Eye (tissue), 1 donor: Measurements from ENCODE around the gene ARHGEF4.

Source experiments
- DNase-seq: peaks from one replicate; pipeline ENCODE4 v3.0.0-alpha.2; 2015

The ARHGEF4 gene, protein sequence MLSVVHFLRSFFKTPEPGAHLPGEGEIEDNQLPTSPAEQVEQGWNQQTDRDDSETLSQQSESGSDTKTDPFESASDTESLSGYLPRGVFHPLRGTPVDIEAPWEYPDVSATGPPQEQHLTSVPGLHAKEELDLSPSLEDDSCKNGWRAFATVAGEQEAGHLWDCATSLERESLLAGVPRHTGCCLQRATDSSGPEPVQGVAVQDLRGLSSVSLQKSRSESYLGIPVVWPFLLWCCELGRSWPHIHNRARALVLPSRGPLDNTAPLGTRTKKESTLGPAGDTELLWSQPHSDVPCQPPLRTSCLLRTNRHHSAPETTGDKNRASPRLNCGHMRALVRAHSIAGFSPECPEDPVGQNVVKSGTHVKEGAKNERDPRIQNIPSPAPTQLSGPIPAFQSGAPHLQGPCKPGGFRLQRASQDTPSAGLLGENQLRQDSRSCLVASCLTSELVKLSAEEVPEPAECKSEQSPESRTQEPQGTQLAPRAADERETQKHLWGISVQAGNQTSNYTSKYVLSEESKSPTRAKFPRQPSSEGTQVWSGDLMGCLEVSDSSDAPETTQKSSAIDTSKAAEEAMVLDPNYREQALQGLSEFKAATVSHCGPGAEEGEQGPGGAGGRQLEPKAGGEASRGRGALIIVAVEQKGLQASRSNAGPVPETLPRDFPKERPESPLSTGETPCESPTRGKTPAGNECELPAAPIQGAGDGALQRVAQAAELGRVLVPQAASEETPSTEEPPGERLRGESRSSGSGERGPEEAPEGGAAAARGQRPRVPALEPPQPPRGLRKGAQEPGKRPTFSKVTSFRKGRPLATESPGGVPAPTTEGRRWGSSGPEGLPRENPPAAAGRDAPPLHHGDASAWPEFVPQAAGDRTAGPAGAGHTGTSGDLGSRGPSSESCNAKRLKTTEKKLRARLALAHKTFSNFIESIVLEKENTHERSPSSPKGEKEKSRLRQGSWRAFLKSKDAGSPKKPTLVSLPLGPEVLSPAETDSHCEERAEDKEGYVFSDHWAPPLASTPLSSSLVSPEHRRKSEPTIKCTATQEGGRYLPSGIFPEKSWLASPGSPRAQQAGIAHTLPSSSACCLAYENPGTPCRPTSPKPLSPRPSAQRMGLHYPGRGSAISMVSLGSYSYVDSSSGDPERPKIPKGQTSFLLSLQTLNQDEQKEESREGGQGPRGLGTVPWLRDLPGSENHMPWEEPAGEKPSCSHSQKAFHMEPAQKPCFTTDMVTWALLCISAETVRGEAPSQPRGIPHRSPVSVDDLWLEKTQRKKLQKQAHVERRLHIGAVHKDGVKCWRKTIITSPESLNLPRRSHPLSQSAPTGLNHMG (N-terminal part only)

DNA sequence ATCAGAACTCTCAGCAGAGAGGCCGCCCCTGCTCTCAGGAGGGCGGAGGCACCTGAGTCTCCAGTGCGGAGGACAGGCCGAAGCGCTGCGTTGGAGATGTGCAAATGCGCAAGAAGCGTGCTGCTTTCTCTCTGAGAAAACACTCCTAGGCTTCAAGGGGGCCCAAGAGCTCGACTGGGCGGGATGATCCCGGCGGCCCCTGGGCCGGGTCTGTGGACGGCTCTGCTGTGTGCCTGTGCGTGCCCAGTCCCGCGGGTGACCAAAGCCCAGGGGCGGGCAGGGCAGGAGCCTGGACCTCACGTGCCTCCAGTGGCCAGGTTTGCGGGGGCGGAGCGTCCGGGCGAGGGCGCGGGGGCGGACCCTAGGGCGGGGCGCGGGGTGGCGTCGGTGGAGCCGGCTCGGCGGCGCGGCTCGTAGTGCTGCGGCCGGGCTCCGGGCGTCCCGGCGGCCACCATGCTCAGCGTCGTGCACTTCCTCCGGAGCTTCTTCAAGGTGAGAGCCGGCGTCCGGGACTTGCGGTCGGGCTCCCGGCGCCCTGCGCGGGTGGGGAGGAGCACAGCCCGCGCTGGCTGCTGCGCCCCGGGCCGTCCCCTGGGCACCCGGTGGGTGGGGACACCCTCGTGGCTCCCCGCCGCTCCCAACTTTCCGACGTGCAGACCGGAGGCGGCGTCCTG lies at the start of gene ARHGEF4:
TSS of gene ARHGEF4 (plus strand) at position 414 of the 674 bp plus-strand sequence. CDS start at position 454, 40 bp downstream.
- DNase-seq: peak; percentile 55

DNA sequence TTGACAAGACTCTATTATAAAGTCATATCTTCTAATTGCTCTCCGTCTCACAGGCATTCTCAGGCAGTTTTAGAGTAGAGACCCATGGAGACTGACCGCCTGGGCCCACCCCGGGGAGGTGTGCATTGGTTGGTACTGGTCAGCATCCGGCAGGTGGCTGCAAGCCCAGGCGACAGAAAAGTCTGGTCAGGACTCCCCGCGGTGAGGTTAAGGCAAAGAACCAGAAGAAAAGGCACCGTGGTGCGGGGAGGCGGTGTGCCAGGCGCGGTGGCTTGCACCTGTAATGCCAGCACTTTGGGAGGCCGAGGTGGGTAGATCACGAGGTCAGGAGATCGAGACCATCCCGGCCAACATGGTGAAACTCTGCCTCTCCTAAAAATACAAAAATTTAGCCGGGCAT lies 48.9 kb upstream of the ARHGEF4 start:
- DNase-seq: no peak

DNA sequence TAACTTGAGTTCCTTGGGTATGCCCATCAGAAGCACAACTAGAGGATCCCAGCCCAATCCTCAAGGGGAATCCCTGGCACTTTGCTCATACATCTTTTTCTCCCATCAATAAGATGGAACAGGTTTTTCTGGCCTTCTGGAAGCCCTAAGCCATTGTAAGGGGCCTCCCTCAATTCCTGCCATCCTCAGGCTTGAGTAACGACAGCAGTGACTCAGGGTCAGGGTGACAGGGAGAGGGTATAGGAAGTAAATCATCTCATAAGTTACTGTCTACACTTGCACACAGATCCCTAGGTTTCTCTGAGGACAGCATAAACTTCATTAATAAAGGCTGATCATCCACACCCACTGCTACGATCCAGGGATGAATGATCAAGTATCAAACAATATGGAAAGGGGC lies 46.4 kb upstream of the ARHGEF4 start:
- no peak for DNase-seq

DNA sequence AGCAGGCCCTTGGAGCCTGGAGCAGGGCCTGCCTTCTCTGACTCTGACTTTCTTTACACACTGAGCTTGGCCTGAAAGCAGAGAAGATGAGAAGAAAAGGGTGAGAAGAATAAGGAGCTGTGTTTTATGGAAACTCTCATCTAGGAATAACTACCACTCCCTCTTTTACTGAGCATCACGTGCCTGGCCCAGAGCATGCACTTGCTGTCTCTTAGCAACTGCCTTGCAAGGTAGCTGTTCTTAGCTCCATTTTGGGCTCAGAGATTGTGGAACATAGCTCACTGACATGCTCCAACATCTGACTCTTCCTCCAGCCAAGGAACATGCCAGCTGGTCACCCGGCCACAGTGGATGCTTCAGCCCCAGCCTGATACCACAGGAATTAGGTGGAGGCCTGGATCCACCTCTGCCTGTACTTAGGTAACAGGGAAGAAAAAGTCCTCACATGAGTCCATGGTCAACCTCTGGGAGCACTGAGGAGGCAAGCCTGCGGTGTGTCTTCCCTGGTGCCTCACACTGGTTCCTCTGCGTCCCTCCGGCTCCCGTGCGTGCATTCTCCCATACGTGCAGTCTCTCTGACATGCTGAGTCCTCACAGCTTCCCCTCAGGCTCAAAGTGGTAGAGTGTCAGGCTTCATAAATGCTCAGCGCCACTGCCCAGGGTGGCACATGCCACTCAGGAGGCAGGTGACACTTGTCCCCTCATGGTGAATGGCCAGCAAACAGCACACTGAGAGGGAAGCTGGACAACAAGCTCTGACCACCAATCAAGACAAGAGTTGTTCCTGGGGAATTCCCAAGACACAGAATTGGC lies 45.7 kb upstream of the ARHGEF4 start:
- DNase-seq: no peak

DNA sequence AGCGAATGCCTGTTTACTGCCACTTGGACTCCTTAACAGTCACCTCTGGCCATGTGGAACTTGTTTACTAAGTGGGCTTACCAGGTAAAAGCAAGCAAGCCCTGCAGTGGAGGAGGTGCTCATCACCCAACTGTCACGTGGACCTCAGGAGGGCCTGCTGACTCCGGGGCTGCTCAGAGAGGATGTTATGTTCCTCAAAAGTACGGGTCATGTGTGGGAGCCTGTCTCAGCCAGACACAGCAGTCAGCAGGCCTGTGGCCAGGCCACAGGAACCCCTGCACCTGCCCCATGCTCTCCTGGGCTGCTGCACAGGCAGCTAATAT lies 45.1 kb upstream of the ARHGEF4 start:
- no peak for DNase-seq

DNA sequence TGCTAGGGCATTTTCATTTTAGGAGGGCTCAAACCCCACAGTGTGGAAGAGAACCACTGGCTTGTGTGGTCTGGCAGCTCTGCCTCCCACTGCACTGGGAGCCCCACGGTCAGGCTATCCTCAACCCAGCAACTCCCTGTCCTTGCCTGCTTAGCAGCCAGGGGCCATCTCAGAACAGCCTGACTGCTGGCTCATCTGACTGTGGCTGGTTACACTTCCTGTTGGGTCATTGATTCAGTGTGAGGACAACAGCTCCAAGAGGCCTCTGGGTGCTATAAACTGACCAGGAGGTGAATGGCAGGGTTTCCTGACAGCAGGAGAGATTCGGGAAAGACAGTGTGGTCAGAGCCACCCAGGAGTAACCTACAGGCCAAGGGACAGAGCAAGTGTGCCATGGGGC lies 41.3 kb upstream of the ARHGEF4 start:
- DNase-seq: no peak

DNA sequence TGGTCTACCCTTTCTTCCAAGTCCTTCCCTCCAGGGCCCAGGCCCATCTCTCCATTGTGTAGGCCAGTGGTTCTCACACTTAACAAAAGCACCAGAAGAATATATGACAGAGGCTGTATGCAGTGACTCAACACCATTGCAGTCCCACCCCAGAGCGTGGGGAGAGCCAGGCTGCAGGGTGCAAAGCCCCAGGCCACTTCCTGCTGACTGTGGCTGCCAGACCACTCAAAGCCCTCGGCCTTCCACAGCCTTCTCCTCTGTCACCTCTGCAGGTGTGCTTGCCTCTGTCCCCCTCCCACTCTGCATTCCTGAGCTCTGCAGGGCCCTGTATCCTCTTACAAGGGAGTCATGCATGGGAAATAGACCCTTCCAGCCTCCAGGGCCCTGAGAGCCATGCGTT lies 40.4 kb upstream of the ARHGEF4 start:
- no peak for DNase-seq

DNA sequence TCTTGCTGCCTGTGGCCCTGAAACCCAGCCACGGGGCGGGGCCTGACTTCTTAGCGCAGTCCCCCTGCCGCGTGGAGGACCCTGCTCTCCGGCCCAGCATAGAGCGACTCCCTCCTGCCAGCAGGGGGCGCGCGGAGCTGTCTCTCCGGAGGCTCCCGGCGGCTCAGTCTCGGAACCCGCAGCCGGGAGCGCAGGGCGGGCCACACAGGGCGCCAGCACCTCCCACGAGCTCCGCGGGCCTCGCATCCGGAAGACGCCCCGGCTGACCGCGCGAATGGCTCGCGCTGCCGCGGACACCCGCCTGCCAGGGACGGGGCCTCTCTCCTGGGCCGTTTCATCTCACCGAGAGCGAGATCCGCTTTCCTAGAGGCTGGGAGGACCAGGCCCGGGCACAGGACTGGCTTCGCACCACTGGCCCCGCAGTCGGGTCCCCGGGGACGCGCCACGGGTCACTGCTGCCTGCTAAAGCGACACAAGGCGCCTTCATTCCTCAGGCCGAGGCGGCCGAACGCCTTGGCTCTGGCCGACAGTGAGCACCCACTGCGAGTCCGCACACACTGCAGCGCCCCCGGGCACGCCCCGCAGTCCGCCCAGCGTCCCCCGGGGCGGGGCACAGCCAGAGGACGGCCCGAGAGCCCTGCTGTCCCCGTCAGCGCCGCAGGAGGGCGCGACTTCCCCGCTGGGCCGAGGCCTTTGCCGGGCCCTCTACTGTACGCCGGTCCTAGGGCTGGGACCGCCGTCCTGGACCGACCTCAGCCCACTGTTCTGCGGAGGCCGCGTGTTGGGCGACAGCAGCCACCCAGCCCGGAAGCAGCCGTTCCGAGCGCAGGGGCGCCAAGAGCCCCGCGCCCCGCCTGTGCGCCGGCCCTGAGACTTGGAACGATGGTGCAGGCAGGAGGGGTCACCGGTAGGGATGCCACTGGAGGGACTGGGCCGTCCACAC lies 39.0 kb upstream of the ARHGEF4 start:
- peak; percentile 96 for DNase-seq

DNA sequence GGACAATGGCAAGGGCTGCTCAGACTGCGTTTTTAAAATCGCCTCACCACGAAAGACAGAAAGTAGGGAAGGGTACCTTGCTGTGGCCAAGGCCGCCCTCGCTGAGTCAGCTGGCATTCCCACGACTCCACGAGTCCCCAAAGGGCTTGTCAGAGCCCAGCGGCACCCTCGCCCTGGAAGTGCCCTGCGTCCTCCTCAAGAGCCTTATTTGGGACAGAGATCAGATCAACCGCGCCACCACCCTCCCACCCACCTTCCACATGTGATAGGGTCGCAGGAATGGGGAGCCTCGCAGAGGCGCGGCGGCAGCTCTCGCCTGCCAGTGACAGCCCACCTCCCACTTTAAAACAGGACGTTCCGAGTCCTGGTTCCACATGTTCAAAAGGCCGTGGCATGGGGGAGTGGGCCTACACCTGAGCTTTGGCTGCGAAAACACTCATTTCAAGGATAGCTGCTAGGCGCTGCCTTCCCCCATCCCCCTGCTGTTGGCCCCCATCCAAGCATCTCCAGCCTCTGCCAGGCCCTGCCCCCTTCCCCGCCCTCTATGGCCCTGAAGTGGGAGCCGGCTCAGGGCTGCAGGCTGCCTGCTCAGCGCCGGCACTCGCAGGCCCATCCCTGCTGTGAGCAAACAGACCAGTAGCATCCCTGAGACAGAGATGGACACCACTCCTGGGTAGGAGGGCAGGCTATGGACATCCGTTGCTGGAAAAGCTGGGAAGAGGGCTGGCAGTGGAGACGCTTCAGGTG lies 38.1 kb upstream of the ARHGEF4 start:
- peak; percentile 79 for DNase-seq

DNA sequence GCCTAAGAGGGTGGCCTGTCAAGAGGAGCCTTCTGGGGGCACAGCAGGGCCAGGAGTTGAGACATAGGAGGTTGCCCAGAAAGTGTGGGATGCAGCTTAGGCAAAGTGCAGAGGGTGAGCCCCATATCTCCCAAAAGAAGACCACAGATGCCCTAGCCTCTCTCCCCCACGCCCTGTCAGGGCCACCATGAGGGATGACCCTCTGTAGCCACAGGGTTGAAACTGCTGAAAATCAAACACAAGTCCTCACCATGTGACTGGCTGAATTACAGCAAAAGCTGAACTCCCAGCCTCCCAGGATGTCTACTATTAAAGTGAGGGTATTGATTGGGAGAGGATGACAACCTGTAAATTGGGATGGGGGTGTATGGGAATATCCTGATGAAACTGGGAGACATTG lies 37.4 kb upstream of the ARHGEF4 start:
- DNase-seq: no peak

DNA sequence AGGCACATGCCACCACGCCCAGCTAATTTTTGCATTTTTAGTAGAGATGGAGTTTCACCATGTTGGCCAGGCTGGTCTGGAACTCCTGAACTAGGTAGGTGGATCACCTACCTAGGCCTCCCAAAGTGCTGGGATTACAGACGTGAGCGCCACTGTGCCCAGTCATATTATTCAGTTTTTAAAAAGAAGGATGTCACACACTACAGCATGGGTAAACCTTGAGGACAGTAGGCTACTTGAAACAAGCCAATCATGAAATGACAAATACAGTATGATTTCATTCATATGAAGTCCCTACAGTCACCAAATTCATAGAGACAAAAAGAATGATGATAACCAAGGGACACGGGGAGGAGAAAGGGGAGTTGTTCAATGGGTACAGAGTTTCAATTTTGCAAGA lies 31.1 kb upstream of the ARHGEF4 start:
- no peak for DNase-seq

DNA sequence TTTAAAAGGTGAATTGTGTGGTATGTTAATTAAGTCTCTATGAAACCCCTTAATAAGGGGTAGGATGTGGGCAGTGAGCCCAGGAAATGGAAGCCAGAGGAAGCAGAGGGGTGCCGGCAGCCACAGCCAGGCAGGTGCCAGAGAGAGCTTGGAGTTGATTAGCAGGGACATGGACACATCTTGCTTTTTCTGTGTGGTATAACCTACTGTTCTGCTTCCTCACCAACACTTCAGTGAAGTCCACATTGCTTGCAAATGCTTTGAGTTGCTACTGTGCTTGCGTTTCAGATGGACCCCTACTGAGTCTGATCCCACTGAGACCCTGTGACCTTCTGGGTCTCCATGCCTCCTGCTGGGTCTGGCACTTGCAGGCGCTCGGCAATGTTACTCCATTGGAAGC lies 30.3 kb upstream of the ARHGEF4 start:
- DNase-seq: no peak

DNA sequence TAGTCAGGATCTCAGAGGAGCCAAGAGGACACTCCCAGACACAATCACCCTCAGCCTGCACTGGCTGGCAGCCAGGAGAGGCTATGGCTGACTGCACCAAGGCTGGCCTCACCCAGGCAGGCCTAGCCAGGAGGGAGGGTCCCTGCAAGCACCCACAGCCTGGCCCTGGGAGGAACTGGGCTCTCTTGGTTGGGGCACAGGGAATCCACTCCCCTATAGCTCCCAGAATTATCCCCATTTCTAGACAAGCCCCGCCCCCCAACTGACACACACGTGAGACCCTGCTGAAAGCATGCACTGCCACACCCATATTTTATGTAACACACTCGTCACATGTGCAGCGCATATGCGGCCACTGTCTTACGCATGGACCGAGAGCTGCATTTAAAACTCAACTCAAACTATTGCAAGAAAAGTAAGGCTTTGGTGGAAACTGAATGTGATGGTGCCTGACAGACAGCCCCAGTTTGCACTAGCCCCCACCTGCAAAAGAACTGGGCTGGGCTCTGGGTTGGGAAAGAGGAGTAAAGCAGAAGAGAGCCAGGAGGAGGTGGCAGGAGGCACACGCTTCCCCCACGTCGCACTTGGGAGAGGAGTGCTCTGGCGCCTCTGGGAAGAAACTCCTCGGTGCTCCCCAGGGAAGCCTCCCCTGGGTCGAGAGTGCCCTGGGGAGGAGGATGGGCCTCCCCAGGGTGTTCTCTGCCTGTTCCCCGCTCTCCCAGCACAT lies 28.9 kb upstream of the ARHGEF4 start:
- DNase-seq: no peak

DNA sequence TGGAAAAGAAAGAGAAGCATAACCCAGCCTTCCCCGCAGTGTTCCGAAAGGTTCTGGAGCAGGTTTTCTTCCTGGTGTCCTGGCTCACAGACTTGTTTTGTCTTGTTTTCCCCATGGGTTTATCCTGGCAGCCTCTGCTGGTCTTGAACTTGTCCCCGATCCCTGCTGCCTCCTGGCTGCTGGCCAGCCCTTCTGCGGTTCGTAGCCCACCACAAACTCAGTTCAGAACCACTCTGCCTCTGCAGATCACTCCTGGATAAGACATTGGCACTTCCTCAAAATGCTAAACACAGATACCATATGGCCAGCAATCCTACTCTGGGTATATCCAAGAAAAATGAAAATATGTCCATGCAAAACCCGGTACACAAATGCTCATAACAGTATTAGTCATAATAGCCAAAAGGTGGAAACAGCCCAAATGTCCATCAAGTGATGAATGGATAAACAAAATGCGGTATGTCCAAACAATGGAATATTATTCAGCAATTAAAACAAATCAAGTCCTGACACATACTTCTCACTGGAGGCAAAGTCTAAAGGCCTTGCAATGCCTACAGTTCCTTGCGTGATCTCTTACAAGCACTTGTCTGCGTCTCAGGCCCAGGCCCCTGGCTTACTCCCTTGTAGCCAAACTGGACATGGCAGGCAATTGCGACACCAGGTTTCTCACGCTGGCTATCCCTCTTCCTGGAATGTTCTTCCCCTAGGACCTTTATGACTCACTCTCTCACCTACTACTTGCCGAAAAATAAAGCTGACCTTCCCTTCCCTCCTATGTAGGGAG lies 28.0 kb upstream of the ARHGEF4 start:
- DNase-seq: no peak

DNA sequence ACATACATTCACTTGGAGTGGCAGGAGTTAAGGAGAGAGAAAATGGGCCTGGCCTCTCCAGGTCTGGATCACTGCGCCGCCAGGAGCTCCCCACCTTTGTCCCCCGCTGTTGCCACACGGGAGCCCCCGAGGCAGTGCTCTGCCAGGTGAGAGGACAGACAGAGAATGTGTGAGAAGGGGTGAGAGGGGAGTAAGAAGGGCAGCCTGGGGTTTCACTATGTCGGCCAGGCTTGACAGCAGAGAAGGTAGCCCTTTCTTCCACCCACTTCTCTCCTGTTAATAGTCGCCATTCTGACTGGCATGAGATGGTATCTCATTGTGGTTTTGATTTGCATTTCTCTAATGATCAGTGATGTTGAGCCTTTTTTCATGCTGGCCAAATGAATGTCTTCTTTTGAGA lies 26.2 kb upstream of the ARHGEF4 start:
- DNase-seq: no peak

DNA sequence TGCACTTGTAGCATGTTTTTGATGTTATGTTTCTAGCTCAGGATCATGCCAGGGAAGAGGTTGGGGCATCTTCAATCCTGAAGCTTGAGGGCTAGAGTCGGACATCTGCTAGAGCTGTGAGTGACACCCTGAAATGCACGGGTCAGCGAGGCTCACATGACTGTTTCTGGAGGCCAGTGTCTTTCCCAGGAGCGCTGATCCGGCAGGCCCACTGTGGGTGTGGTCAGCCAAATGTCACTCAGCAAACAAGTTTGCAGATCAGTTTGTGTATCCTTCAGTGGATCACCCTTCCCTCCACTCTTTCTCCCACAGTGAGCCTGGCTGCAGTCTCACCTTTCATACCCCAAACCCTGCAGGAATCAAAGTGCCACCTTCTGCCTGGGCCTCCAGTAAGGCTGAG lies 23.0 kb upstream of the ARHGEF4 start:
- DNase-seq: no peak

DNA sequence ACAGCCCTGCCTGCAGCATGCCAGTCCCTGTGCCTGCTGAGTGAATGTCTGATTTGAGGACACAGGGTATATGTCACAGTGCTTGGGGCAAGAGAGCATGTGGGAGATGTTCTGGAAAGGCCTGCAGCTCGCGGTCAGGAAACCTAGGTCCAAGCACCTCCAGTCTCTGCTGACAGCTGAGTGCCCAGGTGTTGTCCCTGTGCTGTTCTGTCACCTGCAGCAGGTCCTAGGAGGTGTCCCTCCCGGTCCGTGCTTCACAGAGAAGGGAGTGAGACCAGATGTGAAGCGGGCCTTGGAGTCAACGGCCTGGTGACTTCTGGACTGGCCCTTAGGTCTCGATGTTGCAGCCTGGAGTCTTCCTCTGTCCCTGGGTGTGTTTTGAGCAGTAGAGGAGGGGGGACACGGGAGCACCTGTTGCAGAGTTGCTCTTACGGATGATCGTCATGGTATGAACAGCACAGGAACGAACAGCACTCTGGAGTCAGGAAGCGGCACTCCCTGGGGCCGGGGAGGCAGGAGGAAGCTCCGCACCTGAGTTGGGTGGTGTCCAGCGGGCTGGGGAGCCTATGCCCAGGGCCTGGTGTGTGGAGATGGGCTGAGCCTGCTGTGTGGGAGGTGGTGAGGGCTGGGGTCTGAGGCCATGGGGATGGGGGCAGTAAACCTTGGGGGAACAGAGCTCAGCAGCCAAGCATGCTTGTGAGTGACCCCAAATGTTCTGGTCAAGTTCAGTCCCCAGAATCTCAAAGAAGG lies 21.6 kb upstream of the ARHGEF4 start:
- no peak for DNase-seq

DNA sequence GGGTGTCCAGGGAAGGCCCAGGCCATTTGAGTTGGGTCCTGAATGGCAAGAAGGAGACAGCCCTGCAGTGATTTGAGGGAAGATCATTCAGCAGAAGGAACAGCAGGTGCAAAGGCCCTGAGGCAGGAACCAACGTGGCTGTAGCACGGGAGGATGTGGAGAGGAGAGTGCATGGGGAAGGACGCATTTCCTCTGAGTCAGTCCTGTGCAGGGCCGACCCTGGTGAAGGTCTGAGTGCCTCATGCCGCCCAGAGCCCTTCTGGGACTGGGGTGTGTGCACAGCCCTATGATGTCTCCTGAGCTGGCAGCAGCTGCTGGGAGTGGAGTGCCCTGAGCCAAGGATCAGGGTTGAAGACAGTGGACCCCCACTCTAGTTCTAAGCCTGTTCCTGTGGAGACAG lies 17.9 kb upstream of the ARHGEF4 start:
- no peak for DNase-seq
